GM18858 (cell line): ENCODE data around the gene SAFB.

Experiments used
- ATAC-seq: cut with Tn5 transposase; IDR thresholded peaks from one replicate; pipeline ENCODE4 v1.9.1; 2021; ENCODE audit not compliant: unreplicated experiment

The SAFB gene

GRCh38 chr19:5624741-5625278 is 1.9 kb downstream of the SAFB start:
- ATAC-seq: no peak

GRCh38 chr19:5625641-5626040 is 2.8 kb downstream of the SAFB start:
- ATAC-seq: no peak

GRCh38 chr19:5627395-5627904 is 4.6 kb downstream of the SAFB start:
- ATAC-seq: no peak

GRCh38 chr19:5628461-5628860 is 5.6 kb downstream of the SAFB start:
- ATAC-seq: no peak

GRCh38 chr19:5628919-5629481 is 6.1 kb downstream of the SAFB start:
- no peak for ATAC-seq

GRCh38 chr19:5631567-5632240 is 8.8 kb downstream of the SAFB start:
- ATAC-seq: no peak

GRCh38 chr19:5632241-5632612 is 9.3 kb downstream of the SAFB start:
- ATAC-seq: no peak

- no peak for ATAC-seq
These were observed 9.8 kb downstream of the SAFB start for GRCh38 chr19:5632657-5633056.

GRCh38 chr19:5635427-5635826 is 12.5 kb downstream of the SAFB start:
- no peak for ATAC-seq

- ATAC-seq: no peak
These were observed 15.1 kb downstream of the SAFB start for GRCh38 chr19:5637971-5638370.

- ATAC-seq: no peak
These were observed 18.3 kb downstream of the SAFB start for GRCh38 chr19:5641171-5641570.

- ATAC-seq: no peak
These were observed 19.3 kb downstream of the SAFB start for GRCh38 chr19:5642204-5642603.

GRCh38 chr19:5643060-5643459 is 20.2 kb downstream of the SAFB start:
- ATAC-seq: no peak

GRCh38 chr19:5644037-5644436 is 21.2 kb downstream of the SAFB start:
- no peak for ATAC-seq

- ATAC-seq: no peak
These were observed 22.5 kb downstream of the SAFB start for GRCh38 chr19:5645409-5645808.

- ATAC-seq: no peak
These were observed 23.8 kb downstream of the SAFB start for GRCh38 chr19:5646703-5647102.

- no peak for ATAC-seq
These were observed 25.6 kb downstream of the SAFB start for GRCh38 chr19:5648464-5648863.

- no peak for ATAC-seq
These were observed 28.5 kb downstream of the SAFB start for GRCh38 chr19:5651361-5651760.

GRCh38 chr19:5652261-5652660 is 29.4 kb downstream of the SAFB start:
- ATAC-seq: no peak

- no peak for ATAC-seq
These were observed 32.0 kb downstream of the SAFB start for GRCh38 chr19:5654931-5655330.

GRCh38 chr19:5655412-5655811 is 32.5 kb downstream of the SAFB start:
- ATAC-seq: no peak

- no peak for ATAC-seq
These were observed 38.6 kb downstream of the SAFB start for GRCh38 chr19:5661483-5661882.

- ATAC-seq: no peak
These were observed 41.0 kb downstream of the SAFB start for GRCh38 chr19:5663904-5664303.
